Measurements from ENCODE around the gene INSIG1.

The INSIG1 gene

DNA sequence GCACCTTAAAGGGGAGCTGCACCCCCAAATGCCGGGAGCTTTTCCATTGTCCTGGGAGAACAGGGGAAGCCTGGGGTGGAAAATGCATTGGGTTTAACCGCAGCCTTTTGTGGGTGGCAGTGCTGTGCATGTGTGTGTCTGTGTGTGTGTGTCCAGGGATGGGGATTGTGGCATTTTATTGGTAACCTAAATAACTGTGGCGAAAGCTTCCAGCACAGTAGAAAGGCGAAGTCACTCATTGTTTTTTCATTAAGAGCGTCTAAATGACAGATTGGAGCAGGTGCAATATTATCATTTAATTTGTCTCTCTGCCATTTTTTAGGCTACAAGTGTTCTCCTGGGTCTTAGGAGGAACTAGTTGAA, 55.1 kb downstream of the INSIG1 start:
- no peak for FAIRE-seq

DNA sequence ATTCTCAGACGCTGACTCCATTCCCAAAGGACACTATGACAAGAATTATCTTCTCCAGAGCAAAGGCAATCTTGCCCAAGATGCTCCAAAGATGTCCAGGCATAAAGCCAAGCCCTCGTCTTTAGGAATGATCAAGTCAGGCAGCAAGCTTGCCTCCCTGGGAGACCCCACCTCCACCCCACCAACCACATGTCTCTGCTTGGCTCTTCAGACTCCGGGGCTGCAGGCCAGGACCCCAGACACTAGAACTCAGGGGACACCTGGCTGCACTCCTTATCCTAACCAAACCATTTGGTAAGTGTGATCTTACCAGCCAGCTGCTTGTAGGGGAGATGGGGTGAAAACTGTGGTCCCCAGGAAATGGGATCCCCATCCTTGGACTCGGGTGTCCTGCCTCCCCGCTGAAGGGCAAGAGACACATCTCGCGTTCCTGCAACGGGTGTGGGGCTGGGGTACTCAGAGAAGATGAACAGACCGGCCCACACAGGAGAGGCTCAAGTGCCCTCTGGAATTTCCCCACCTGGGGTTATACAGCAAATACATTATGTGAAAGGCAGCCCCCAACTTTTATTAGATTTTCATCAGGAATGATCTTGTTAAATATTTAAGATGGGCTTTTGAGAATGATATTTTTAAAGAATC, 55.7 kb downstream of the INSIG1 start:
- no peak for FAIRE-seq

DNA sequence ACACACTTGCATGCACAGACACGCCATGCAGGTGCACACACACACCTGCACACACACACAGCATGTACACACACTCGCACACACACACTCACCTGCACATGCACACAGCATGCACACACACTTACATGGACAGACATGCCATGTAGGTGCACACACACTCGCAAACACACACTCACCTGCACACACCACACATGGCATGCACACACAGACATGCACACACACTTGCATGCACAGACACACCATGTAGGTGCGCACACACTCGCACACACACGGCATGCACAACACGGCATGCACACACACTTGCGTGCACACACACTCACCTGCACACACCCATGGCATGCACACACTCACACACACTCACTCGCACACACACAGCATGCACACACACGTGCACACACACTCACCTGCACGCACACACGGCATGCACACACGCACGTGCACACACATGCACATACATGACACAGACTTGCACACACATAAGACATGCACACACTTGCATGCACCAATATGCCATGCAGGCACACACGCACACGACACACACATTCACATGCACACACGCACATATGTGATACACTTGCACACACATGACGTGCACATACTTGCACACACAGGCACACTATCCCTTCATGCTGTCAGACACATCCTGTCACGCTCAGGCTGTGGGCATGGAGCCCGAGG, 56.8 kb downstream of the INSIG1 start:
- FAIRE-seq: no peak

DNA sequence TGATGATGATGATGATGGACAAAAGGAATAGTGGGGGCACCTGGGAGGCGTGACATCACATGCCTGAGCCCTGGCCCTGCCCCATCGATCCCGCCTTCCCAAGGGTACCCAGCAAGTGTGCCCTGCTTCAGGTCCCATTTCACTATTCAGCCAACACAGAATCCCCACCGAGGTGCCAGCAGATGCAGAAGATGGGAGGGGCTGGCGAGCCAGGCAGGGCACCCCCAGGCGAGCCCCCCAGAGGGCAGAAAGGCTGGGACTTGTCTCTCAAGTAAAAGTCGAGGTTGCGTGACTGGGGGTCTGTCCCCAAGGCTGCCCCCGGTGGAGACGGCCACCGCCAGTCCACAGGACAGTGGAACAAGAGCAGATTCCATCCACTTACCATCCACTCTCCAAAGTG, 57.5 kb downstream of the INSIG1 start:
- FAIRE-seq: no peak

DNA sequence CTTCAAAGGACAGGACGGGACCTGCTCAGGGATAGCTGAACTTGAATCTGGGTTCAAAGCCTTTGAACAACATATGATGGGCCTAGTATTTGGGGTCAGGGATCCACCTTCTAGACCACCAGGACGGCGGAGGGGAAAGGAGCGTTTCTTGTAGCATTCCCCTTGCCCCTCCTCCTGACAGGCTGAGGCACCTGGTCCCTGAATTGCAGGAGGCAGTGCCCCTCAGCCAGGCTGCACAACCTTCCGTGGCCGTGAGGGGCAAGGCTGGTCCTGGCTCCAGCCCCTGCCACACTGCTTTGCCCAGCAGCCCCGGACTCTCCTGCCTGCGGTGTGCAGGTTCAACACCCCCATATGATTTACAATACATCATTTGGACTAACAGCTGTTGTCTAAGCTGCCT, 58.1 kb downstream of the INSIG1 start:
- no peak for FAIRE-seq

DNA sequence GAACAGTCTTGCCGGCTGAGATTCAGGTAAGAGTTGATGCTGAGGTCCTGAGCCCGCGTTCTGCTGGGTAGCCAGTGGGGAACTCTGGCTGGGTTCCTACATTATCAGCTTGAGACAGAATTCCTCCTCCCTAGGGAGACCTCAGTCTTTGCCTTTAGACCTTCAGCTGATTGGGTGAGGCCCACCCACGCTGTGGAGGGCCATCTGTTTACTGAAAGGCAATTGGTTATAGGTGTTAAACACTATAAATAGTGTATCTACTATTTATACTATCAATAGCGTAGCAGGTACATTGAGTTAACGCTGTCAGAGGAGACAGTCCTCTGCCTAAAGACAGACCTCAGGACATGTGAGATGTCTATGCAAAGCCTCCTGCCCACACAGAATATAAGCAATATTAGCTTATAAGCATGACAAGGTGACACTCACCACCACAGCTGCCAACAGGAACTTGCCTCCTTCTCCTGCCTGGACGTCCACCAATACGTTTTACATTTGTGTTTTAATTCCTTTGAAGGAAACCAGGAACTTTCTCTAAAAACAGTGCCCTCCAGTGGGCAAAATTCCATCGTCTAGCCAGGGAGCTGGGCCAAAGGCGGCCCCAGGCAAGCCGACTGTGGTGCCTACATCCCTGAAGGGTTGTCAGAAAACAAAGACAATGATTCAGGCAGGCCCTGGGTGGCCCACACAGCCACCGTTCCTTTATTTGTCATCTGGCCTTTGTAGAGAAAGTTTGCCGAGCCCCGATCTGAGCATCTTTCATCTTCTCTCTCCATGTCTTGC, 58.8 kb downstream of the INSIG1 start:
- FAIRE-seq: no peak

DNA sequence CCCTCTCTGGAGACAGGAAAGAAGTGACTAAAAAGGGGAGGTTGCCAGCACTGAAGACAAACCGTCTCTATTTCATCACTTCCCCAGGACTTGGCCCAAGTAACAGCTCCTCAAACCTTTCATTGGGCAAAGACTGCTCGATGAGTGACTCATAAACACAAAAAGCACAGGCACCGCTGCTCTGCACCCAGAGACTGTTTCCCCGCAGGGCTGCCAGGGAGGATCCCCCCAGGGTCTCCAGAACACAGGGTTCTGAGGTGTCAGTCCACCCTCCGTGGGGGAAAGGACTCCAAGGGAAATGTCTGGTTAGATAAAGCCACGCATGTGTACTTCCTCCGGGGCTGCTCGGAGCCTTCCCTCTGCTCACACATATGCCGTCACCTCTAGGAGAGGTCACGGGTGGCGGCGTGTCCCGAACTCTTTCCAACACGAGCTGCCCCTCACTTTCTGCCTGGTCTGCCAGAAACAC, 59.9 kb downstream of the INSIG1 start:
- no peak for FAIRE-seq

DNA sequence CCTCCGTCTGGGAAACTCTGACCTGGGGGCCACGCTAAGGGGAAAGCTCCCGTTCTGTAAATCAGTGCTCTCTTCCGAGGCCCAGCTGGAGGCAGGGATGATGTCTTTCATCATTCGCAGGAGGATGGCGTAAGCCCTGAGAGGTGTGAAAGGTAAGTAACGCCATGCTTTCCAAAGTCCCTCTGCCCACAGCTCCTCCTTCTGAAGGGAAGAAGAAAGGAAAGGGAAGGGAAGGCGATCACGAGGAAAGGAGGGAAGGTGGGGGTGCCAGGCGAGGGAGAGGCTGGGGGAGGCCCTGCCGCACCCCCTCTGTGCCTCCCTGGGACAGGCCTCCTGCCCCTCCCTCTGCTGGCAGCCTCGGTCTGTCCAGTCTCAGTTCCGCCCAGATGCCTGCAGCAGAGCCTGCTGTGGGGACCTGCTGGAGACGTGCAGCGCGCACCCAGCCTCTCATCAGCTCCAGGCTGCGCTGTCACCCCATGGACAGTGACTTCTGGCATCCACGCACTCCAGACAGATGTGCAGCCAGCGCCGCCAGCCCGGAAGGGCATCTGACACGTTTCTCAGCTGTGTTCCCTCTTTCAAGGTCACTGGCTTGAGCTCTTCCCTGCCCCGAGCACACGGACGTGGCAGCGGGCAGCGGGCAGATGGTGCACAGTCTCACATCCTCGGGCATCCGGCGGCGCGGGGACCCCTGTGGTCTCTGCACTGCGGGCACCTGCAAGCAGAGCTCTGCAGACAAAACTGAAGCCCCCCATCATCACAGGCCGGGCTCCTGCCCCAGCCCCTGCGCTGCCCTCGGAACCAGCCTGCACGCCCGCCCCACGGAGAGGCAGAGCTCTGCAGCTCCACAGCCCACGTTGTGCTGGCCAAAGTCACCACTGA, 60.6 kb downstream of the INSIG1 start:
- no peak for FAIRE-seq

DNA sequence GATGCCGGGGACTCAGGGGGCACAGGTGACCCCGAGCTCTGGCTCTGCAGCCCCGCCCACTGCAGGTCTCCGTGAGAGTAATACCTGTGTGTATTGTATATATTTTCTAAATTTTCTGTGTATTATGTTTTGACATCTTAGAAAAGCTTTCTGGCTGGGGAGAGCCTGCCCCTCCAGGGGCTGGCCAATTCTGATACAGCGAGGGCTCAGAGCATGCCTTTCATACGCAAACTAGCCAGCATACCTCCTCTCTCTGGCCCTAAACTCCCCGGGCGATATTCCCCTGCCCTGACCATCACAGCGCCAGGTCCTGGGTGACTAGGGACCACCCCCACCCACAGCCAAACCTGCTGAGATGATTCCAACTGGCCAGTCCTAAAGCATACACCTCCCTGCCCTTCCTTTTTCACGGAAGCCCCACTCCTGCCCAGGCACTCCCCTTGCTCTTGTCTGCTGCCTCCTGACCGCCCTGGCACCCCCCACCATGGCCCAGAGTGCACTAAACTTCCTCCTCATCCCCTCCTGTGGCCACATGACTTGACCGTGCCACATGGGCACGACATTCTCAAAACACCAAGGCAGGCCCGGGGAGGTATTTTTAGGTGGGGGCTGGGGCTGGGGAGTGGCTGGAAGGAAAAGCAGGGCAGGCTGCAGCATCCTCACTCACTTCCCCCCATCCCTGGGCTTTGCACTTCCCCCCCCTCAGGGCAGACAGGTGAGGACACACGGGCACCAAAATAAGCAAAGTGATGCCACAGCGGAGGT, 61.5 kb downstream of the INSIG1 start:
- FAIRE-seq: no peak

All from A204.1 (cell line).